AG09309 (cell line): Measurements from ENCODE around the gene FZD2.
"Not testable (repeated sequence)": the region's sequence is repeated elsewhere in the genome, so short reads cannot be mapped to it uniquely, and the experiment has no call there.

Source experiments
- DNase-seq: peaks from one replicate; pipeline ENCODE4 v3.0.0-alpha.2; 2010; ENCODE audit warnings: low read depth
- H3K4me3 ChIP-seq: 2 replicates; pipeline ENCODE4 v1.5.1; 2011; ENCODE audit warnings: mild to moderate bottlenecking, low read depth, low read length, moderate library complexity; ENCODE audit not compliant: control insufficient read depth
- TF ChIP-seq, protein P1 (sequence below): IDR thresholded peaks from 2 replicates; pipeline ENCODE4 v1.5.1; 2011; ENCODE audit warnings: mild to moderate bottlenecking, low read depth, low read length, inconsistent platforms; ENCODE audit not compliant: insufficient read depth, control insufficient read depth; ENCODE audit errors: missing control alignments

FZD2 gene

DNA sequence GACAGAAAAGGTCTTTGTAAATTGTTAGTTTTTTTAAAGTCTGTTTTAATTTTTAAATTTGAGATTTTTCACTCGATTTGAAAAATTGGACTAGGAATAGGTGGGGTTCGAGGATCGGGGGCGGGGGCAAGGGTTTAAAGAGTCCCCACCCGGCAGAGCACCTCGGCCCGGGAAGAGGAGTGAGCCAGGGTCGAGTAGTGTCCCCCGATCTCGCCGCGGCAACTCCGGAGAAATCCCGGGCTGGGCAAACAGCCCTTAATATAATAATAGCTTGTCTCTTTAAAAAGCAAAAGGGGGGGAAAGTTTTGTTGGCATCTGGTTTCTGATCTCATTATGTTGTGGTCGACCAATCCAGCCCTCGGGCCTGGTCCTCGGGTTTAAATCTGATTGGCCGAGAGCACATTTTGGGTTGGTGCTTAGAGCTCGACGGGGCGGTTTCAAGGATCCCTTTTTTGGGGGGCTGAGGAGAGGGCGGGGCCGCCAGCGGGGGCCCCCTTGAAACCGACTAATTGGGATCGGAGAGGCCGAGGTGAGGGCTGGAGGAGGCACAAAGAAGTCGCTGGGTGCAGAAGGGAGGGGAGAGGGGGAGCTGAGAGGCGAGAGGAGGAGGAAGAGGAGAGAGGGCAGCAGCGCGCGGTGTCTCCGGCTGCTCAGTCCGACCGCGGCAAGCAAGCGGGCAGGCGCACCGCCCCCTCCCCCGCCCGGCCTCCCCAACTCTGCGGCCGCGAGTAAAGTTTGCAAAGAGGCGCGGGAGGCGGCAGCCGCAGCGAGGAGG lies at the start of gene FZD2:
Gene FZD2 (plus strand): TSS at position 653 of the 775 bp plus-strand sequence. CDS start 205 bp downstream, outside the sequence.
- peak; percentile 96 for DNase-seq
- TF ChIP-seq, protein P1, sequence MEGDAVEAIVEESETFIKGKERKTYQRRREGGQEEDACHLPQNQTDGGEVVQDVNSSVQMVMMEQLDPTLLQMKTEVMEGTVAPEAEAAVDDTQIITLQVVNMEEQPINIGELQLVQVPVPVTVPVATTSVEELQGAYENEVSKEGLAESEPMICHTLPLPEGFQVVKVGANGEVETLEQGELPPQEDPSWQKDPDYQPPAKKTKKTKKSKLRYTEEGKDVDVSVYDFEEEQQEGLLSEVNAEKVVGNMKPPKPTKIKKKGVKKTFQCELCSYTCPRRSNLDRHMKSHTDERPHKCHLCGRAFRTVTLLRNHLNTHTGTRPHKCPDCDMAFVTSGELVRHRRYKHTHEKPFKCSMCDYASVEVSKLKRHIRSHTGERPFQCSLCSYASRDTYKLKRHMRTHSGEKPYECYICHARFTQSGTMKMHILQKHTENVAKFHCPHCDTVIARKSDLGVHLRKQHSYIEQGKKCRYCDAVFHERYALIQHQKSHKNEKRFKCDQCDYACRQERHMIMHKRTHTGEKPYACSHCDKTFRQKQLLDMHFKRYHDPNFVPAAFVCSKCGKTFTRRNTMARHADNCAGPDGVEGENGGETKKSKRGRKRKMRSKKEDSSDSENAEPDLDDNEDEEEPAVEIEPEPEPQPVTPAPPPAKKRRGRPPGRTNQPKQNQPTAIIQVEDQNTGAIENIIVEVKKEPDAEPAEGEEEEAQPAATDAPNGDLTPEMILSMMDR, result no peak
- H3K4me3 ChIP-seq, result peak within 1 kb of the TSS; percentile 94

DNA sequence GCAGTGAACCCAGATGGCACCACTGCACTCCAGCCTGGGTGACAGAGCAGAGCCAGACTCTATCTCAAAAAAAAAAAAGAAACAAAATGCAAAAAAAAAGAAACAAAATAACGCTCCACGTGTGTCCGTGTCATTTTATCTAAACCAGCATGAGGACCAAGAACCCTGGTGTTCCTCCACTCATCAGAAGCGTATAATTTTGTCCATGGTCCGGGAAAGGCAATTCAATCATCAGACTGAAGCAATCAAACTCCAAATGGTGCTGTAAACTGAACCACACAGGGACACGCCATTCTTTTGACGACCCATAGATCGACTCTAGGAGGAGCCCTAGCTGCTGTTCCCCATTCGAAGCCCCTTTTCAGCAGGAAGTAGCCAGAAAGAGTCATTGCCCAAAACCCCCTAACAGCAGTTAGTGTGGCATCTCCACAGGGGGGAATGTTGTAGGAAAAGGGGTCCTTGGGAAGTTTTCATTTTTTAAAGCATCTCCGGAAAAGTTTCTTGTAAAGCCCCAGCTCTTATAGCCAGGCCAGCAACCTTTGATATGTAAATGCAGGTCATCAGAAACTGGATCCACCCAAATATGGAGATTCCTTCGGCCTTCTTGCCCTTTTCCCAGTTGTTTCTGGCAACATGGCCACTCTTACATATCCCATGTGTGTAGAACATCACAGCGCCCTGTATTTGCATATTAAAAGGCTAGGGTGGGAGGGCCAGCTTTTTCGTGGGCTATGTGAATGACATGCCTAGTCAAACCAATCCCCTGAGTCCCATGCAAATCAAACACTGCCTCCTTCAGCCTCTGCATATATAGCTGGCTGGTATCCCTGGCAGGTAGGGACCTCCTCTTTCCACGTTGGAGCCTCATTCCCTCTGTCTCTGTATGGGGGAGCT lies 45.8 kb upstream of the FZD2 start:
- DNase-seq, H3K4me3 ChIP-seq: not testable (repeated sequence)

DNA sequence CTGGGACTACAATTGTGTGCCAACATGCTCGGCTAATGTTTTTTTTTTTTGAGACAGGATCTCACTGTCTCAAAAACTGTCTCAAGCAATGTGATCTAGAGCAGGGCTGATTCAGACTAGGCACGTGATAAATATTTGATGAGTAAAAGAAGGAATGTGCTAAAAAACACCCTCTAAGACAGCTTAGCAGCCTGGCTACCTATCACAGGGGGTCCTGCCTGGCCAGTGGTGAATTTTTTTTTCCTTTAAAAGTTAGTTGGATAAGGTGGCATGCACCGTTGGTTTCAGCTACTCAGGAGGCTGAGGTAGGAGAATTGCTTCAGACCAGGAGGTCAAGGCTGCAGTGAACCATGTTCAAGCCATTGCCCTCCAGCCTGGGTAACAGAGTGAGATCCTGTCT lies 39.3 kb upstream of the FZD2 start:
- TF ChIP-seq, protein P1, result no peak
- H3K4me3 ChIP-seq, result no peak overlapping the region
- no peak for DNase-seq

DNA sequence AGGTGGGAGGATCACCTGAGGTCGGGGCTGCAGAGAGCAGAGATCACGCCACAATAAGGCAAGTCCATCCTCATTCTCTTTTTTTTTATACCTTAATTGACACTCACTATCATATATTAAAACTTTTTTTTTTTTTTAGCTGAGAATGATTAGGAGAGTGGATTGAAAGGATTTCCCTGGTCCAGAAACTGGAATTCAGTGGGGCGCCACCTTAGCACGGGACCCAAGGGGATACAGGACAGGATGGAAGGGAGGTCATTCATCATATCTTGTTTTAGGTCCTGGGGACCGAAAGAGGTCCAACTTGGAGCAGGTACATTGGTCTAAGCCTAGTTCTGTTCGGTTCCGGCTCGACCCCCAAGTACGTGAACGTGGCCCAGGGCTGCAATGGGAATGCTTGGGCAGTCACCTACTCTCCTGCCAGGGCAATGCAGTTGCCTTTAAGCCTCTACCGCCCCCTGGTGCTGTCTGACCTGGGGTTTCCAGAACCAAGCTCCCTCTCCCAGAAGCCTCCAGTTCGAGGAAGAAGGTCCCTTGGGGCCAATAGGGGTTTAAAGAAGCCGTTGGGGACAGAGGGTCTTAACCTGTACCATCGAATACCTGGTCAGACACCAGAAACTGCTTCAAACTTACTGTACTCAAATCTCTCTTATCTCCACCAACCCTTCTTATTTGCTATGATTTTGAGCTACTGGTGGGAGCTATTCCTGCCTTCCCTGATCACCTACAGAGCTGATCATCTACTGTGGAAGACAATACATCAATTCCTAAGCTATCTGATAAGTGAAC lies 34.2 kb upstream of the FZD2 start:
- DNase-seq, result no peak
- no peak overlapping the region for H3K4me3 ChIP-seq
- TF ChIP-seq, protein P1, result peak; percentile 86

DNA sequence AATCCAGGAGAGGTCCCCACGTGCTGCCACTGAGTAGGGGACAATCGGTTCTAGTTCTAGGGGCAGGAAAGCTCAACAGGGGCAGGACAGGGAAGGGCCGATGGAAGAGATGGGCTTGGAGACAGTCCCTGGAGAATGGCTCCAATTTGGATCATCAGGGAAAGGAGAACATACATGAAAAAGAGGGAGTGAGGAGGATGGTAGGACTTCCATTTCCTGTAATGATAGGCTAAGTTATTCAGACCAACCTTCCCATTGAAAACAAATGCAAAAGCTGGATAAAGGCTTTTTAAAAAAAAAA lies 33.7 kb upstream of the FZD2 start:
- no peak for DNase-seq
- H3K4me3 ChIP-seq, result no peak overlapping the region
- TF ChIP-seq, protein P1, result no peak

DNA sequence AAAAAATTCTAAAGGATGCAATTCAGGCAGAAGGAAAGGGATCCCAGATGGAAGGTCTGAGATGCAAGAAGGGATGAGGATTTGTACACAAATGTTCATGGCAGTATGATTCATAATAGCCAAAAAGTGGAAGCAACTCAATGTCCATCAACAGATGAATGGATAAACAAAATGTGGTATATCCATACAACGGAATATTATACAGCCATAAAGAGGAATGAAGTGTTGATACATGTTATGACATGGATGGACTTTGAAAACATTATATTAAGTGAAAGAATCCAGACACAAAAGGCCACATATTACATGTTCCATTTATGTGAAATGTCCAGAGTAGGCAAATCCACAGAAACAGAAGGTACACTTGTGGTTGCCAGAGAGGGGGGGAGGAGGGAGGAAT lies 30.2 kb upstream of the FZD2 start:
- no peak overlapping the region for H3K4me3 ChIP-seq
- TF ChIP-seq, protein P1, result no peak

More for the DNA sequence above, 30.2 kb upstream of the FZD2 start:
- DNase-seq, result no peak
